Fibroblast of lung (primary cell): ENCODE measurements around the gene GLYR1. TPM values are rescaled to one million over a fixed set of nuclear protein-coding genes. Genes with fewer than 3 reads are reported as not detected.
A peak's percentile ranks its signal among the peaks of the same experiment; 100 is the strongest.

Experiments used
- DNase-seq, 2 donors: peaks; one replicate each; pipeline versions ENCODE4 v3.0.0 to v3.0.0-alpha.2; 2010; ENCODE audit warnings: low read depth in 2 of 2
- H2AFZ ChIP-seq: 2 replicates; pipeline ENCODE4 v1.5.1; 2012; ENCODE audit warnings: low read length, control low read depth, inconsistent platforms
- H3K27ac ChIP-seq: 2 replicates; pipeline ENCODE4 v1.5.1; 2011; ENCODE audit warnings: low read length, control low read depth; ENCODE audit not compliant: insufficient read depth
- H3K27me3 ChIP-seq: 2 replicates; pipeline ENCODE4 v1.5.1; 2011; ENCODE audit warnings: mild to moderate bottlenecking, low read length; ENCODE audit not compliant: control insufficient read depth, insufficient read depth
- H3K36me3 ChIP-seq: 2 replicates; pipeline ENCODE4 v1.5.1; 2011; ENCODE audit warnings: low read length; ENCODE audit not compliant: control insufficient read depth, insufficient read depth
- H3K4me1 ChIP-seq: 2 replicates; pipeline ENCODE4 v1.5.1; 2011; ENCODE audit warnings: low read length; ENCODE audit not compliant: control insufficient read depth, insufficient read depth; ENCODE audit errors: extremely low read depth
- H3K4me2 ChIP-seq: 2 replicates; pipeline ENCODE4 v1.5.1; 2011; ENCODE audit warnings: low read length, control low read depth; ENCODE audit not compliant: insufficient read depth; ENCODE audit errors: extremely low read depth
- H3K4me3 ChIP-seq, 4 experiments: fragments of 200-600 bp in 1 of 4; sonication (generic) in 1 of 4; replicated peaks in 1 of 4; 2 replicates each; pipeline ENCODE4 v1.5.1; 2011 to 2016; ENCODE audit warnings: low read length in 4 of 4, low read depth in 3 of 4, mild to moderate bottlenecking in 3 of 4, control low read depth in 2 of 4, inconsistent platforms in 1 of 4, mixed read lengths in 1 of 4; ENCODE audit not compliant: insufficient read depth in 1 of 4; ENCODE audit errors: control extremely low read depth in 1 of 4
- H3K79me2 ChIP-seq: 2 replicates; pipeline ENCODE4 v1.5.1; 2012; ENCODE audit warnings: mild to moderate bottlenecking, low read length, inconsistent platforms; ENCODE audit not compliant: control insufficient read depth, insufficient read depth
- H3K9ac ChIP-seq: 2 replicates; pipeline ENCODE4 v1.5.1; 2011; ENCODE audit warnings: mild to moderate bottlenecking, low read length, control low read depth; ENCODE audit not compliant: insufficient read depth
- H3K9me3 ChIP-seq: 2 replicates; pipeline ENCODE4 v1.5.1; 2012; ENCODE audit warnings: low read depth, low read length; ENCODE audit not compliant: control insufficient read depth, insufficient read depth
- H4K20me1 ChIP-seq: 2 replicates; pipeline ENCODE4 v1.5.1; 2011; ENCODE audit warnings: low read length; ENCODE audit not compliant: control insufficient read depth, insufficient read depth; ENCODE audit errors: extremely low read depth
- EZH2 ChIP-seq: IDR thresholded peaks from 2 replicates; pipeline ENCODE4 v1.5.1; 2012; ENCODE audit warnings: low read length, control low read depth, mild to moderate bottlenecking; ENCODE audit errors: missing control alignments
- polyA plus RNA-seq, 2 donors: library from polyadenylated mRNA; depleted of rRNA in 1 of 2; stranded (reverse) in 1 of 2; unstranded in 1 of 2; fragments of >200 nt; gene quantifications; 2 replicates each; pipeline ENCODE4 v1.2.1, GENCODE V29; 2011 to 2012; ENCODE audit warnings: missing spikeins in 1 of 2
- total RNA-seq: library from RNA; depleted of rRNA; stranded (reverse); fragments of >200 nt; gene quantifications from 2 replicates; pipeline ENCODE4 v1.2.1, GENCODE V29; 2014
- TF ChIP-seq, protein P1 (sequence below), 2 donors: IDR thresholded peaks in 1 of 2; conservative IDR thresholded peaks in 1 of 2; 1 replicate in 1 of 2; 2 replicates in 1 of 2; pipeline ENCODE4 v1.5.1; 2011 to 2012; ENCODE audit warnings: low read length in 2 of 2, control low read depth in 1 of 2, inconsistent platforms in 1 of 2, low read depth in 1 of 2, mild to moderate bottlenecking in 1 of 2

GLYR1 gene
- total and polyA plus RNA-seq, 2 donors (not counting 1 experiment from before 2014, with no cell fraction given) = 28.6 to 39.6 TPM

DNA sequence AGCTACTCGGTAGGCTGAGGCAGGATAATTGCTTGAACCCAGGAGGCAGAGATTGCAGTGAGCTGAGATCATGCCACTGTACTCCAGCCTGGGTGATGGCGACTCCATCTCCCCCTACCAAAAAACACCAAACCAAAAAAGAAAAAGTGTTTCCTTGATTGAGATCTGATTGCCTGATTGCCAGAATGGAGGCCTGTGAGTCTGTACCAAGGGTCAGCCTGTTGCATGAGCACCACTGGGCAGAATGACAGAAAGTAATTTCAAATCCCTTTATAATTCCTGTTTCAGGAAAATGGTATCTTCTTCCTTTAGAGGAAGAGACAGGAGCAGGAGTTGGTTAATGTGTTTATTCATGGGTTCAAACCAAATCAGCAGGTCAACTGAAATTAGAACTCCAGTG lies 8.7 kb upstream of the GLYR1 start:
- Histone ChIP-seq H3K27ac (no peak overlapping the region), H3K9ac (no peak overlapping the region), H4K20me1 (no peaks in the 10 kb centered on the region), H3K27me3 (no peaks in the 10 kb centered on the region), H3K4me1 (no peaks in the 10 kb centered on the region), H3K4me3 (no peak overlapping the region), H2AFZ (no peak overlapping the region), H3K36me3 (peaks cover 7% of the 10 kb centered on the region), H3K79me2 (peaks cover 27% of the 10 kb centered on the region), H3K4me2 (no peak overlapping the region), H3K9me3 (no peaks in the 10 kb centered on the region)
- DNase-seq = no peak
- TF ChIP-seq EZH2 = no peak
- TF ChIP-seq, protein P1, sequence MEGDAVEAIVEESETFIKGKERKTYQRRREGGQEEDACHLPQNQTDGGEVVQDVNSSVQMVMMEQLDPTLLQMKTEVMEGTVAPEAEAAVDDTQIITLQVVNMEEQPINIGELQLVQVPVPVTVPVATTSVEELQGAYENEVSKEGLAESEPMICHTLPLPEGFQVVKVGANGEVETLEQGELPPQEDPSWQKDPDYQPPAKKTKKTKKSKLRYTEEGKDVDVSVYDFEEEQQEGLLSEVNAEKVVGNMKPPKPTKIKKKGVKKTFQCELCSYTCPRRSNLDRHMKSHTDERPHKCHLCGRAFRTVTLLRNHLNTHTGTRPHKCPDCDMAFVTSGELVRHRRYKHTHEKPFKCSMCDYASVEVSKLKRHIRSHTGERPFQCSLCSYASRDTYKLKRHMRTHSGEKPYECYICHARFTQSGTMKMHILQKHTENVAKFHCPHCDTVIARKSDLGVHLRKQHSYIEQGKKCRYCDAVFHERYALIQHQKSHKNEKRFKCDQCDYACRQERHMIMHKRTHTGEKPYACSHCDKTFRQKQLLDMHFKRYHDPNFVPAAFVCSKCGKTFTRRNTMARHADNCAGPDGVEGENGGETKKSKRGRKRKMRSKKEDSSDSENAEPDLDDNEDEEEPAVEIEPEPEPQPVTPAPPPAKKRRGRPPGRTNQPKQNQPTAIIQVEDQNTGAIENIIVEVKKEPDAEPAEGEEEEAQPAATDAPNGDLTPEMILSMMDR (conservative IDR thresholded peaks at IDR 0.05 in 1 of 2, IDR thresholded peaks at IDR 0.05 in 1 of 2; ENCODE audit: low read depth in 1 of 2, low read length in 2 of 2) = no peak

DNA sequence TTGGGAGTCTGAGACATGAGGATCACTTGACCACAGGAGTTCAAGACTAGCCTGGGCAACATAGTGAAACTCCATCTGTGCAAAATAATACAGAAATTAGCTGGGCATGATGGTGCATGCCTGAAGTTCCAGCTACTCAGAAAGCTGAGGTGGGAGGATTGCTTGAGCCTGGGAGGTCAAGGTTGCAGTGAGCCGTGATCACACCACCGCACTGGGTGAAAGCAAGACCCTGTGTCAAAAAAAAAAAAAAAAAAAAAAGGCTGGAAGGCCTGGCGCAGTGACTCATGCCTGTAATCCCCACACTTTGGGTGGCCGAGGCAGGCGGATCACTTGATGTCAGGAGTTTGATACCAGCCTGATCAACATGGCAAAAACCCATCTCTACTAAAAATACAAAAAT lies 8.3 kb upstream of the GLYR1 start:
- H3K27ac ChIP-seq = no peak overlapping the region
- H3K4me2 ChIP-seq = no peak overlapping the region
- peaks cover 31% of the 10 kb centered on the region for H3K79me2 ChIP-seq
- no peaks in the 10 kb centered on the region for H3K4me1 ChIP-seq
- no peaks in the 10 kb centered on the region for H4K20me1 ChIP-seq
- no peak overlapping the region for H3K9ac ChIP-seq
- no peak for TF ChIP-seq EZH2
- TF ChIP-seq, protein P1 (conservative IDR thresholded peaks at IDR 0.05 in 1 of 2, IDR thresholded peaks at IDR 0.05 in 1 of 2; ENCODE audit: low read depth in 1 of 2, low read length in 2 of 2) = no peak
- no peak overlapping the region for H2AFZ ChIP-seq
- H3K36me3 ChIP-seq = peaks cover 7% of the 10 kb centered on the region
- no peaks in the 10 kb centered on the region for H3K27me3 ChIP-seq
- no peak for DNase-seq
- no peaks in the 10 kb centered on the region for H3K9me3 ChIP-seq
- H3K4me3 ChIP-seq = no peak overlapping the region

DNA sequence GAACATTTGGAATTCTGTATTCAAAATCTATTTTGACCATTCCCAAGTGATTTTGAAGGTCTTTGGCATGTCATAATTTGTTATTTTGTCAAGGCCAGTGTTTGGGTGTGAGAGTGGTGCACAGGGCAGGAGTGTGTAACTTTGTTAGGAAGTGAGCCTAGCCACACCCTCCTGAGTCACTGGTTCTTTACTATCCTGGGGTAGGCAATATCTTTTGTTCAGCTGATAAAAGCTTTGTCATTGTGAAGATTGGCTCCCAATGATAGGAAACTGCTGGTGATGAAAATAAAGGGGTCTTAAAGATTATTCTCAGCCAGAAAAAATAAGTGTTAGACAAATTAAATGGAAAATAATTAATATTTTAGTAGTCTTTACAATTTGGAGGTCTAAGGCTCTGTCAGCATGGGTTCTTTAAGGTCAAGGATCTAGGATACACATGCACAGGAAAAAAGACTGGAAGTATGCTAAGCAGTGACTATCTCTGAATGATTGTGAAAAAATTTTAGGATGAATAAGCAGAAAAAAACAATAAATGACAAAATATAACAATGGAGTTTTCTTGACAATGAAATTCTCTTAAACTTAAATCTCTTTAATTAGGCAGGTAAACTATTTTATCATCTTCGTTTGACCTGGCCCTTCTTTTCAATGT lies 5.3 kb upstream of the GLYR1 start:
- H4K20me1 ChIP-seq = no peaks in the 10 kb centered on the region
- no peak overlapping the region for H3K27ac ChIP-seq
- H3K36me3 ChIP-seq = peaks cover 3% of the 10 kb centered on the region
- TF ChIP-seq, protein P1 (conservative IDR thresholded peaks at IDR 0.05 in 1 of 2, IDR thresholded peaks at IDR 0.05 in 1 of 2; ENCODE audit: low read depth in 1 of 2, low read length in 2 of 2) = no peak
- no peak for TF ChIP-seq EZH2
- H3K9ac ChIP-seq = no peak overlapping the region
- no peaks in the 10 kb centered on the region for H3K27me3 ChIP-seq
- peak overlapping the region; percentile 16 for H3K4me2 ChIP-seq
- H2AFZ ChIP-seq = no peak overlapping the region
- H3K9me3 ChIP-seq = no peaks in the 10 kb centered on the region
- peaks cover 58% of the 10 kb centered on the region for H3K79me2 ChIP-seq
- no peak overlapping the region for H3K4me3 ChIP-seq
- peak; percentile 36 to 38 for DNase-seq
- peaks cover 3% of the 10 kb centered on the region for H3K4me1 ChIP-seq
